ENCODE data around the gene VPS13C. TPM values are rescaled to one million over a fixed set of nuclear protein-coding genes. Genes with fewer than 3 reads are reported as not detected.

Gene VPS13C
- total RNA-seq (2021; ENCODE audit: unreplicated experiment): 47.3 TPM
- 9.2 TPM for polyA plus RNA-seq (2012; ENCODE audit: insufficient read length)
- percentile 85 among the genes with signal in this experiment for Bru-seq, nascent RNA
- BruChase-seq, experiment 1, labeled RNA remaining after a 2-hour chase: percentile 87 among the genes with signal in this experiment
- BruChase-seq, experiment 2, labeled RNA remaining after a 6-hour chase: percentile 83 among the genes with signal in this experiment
- long read RNA-seq, partial matches to known transcripts: 18 of 27 reads
- long read RNA-seq, other reads (novel, unspliced or antisense): 8 of 27 reads

DNA sequence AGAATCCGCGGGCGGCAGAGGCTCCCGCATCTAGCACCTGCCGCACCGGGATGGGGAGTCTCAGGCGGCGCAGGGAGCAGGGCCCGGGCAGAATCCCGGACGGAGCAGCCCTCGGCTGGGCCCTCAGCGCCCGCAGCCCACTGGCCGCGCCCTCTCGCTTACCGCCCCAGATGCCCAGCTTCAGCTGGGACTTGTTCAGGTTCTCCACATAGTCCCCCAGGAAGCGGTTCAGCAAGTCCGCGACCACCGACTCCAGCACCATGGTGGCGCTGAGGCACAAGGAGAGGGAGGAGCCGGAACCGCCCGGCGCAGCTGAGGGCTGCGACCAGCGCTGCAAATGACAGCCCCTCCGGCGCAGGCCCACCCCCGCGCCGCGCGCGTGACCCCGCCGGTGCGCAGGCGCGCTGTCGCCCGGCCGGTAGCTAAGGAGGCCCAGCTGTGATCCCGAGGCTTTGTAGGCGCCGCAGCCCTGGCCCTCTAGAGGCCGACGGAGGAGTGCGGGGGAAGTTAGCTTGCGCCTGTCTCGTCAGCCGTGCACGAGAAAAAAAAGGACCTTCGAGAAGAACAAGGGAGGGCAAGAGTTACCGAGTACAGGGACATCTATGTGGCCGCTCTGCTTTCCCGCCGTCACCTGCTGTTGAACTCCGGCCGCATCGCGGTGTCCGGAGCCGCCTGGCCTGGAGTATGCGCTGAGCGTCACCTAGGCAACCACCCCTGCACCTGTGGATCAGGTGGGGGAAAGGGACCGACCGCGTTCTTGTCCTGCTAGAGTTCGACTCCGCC lies at the start of gene VPS13C:
VPS13C (minus strand) TSS at position 335 of the 783 bp plus-strand sequence; CDS start at position 262, 73 bp downstream.
- Histone ChIP-seq H3K27me3 (ENCODE audit: control insufficient read depth, insufficient read depth, low read length) (peaks cover 27% of the 10 kb centered on the region), H3K4me3 (ENCODE audit: low read depth in 2 of 2, low read length in 2 of 2) (peak within 1 kb of the TSS; percentile 77 to 97), H3K4me1 (ENCODE audit: control insufficient read depth, insufficient read depth, low read length) (peaks cover 7% of the 10 kb centered on the region), H3K9me3 (ENCODE audit: control insufficient read depth, insufficient read depth, low read depth, low read length) (no peaks in the 10 kb centered on the region), H3K27ac (ENCODE audit: low read length) (peak within 1 kb of the TSS; percentile 89), H3K36me3 (ENCODE audit: control insufficient read depth, insufficient read depth, low read length) (peaks cover 7% of the 10 kb centered on the region)
- intact Hi-C loops (cut with micrococcal nuclease; ENCODE audit: unreplicated experiment): no loop called here
- in situ Hi-C loops (cut with HindIII; ENCODE audit: low pct_unique_long_range_greater_than_20kb, low sequenced_read_pairs): no loop called here
- ATAC-seq: peak; percentile 99
- CTCF ChIA-PET: no interaction called here
- DNase-seq (ENCODE audit: low read depth, low spot score): peak; percentile 77
- POLR2A ChIA-PET: interaction anchor here (0.5 kb wide), 1 partner anchor 147 kb away, joined by 3 read pairs; no protein-coding TSS in a partner anchor
- BruUV-seq (replicated peaks): no TSS peak
- TF ChIP-seq CTCF (IDR thresholded peaks at IDR 0.05) (peak; percentile 88), POLR2AphosphoS5 (IDR thresholded peaks at IDR 0.05; ENCODE audit: low read depth, low read length) (no peak), TCF7L2 (IDR thresholded peaks at IDR 0.05; ENCODE audit: low read depth, low read length) (peak; percentile 100), SIN3A (IDR thresholded peaks at IDR 0.05; ENCODE audit: borderline replicate concordance, insufficient read depth, low read depth, low read length) (peak; percentile 57; the same call in 1 of the 2 replicates)
- TF ChIP-seq, protein P1, sequence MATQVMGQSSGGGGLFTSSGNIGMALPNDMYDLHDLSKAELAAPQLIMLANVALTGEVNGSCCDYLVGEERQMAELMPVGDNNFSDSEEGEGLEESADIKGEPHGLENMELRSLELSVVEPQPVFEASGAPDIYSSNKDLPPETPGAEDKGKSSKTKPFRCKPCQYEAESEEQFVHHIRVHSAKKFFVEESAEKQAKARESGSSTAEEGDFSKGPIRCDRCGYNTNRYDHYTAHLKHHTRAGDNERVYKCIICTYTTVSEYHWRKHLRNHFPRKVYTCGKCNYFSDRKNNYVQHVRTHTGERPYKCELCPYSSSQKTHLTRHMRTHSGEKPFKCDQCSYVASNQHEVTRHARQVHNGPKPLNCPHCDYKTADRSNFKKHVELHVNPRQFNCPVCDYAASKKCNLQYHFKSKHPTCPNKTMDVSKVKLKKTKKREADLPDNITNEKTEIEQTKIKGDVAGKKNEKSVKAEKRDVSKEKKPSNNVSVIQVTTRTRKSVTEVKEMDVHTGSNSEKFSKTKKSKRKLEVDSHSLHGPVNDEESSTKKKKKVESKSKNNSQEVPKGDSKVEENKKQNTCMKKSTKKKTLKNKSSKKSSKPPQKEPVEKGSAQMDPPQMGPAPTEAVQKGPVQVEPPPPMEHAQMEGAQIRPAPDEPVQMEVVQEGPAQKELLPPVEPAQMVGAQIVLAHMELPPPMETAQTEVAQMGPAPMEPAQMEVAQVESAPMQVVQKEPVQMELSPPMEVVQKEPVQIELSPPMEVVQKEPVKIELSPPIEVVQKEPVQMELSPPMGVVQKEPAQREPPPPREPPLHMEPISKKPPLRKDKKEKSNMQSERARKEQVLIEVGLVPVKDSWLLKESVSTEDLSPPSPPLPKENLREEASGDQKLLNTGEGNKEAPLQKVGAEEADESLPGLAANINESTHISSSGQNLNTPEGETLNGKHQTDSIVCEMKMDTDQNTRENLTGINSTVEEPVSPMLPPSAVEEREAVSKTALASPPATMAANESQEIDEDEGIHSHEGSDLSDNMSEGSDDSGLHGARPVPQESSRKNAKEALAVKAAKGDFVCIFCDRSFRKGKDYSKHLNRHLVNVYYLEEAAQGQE (IDR thresholded peaks at IDR 0.05; ENCODE audit: insufficient read depth in 1 of 2, low read depth in 2 of 2, low read length in 1 of 2): no peak

DNA sequence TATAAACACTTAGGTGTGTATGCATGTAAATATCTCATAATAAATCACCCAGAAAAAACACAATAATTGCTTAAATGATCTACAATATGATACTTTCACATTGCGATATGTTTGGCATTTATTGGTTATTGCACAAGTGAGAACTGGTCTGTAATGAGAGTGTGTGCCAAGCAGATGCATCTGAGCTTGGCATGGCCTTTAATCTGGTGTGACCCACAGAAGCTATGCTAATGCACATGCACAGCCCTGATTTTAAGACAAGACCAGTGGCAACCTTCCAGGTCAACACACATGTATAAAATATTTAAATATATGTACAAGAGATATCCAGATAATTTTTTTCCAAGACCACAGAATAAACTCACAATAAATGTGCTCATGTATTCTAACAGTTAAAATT lies 49.2 kb upstream of the VPS13C start:
- BruUV-seq (replicated peaks): no TSS peak
- intact Hi-C loops (cut with micrococcal nuclease; ENCODE audit: unreplicated experiment) (no loop called here), in situ Hi-C loops (cut with HindIII; ENCODE audit: low pct_unique_long_range_greater_than_20kb, low sequenced_read_pairs) (no loop called here)
- H3K27ac ChIP-seq (ENCODE audit: low read length): no peak overlapping the region
- ATAC-seq (no peak), DNase-seq (ENCODE audit: low read depth, low spot score) (no peak)
- POLR2A ChIA-PET: no interaction called here
- no peaks in the 10 kb centered on the region for H3K36me3 ChIP-seq (ENCODE audit: control insufficient read depth, insufficient read depth, low read length)
- no peaks in the 10 kb centered on the region for H3K9me3 ChIP-seq (ENCODE audit: control insufficient read depth, insufficient read depth, low read depth, low read length)
- H3K27me3 ChIP-seq (ENCODE audit: control insufficient read depth, insufficient read depth, low read length): no peaks in the 10 kb centered on the region
- H3K4me1 ChIP-seq (ENCODE audit: control insufficient read depth, insufficient read depth, low read length): no peaks in the 10 kb centered on the region
- CTCF ChIA-PET: no interaction called here
- TF ChIP-seq TCF7L2 (IDR thresholded peaks at IDR 0.05; ENCODE audit: low read depth, low read length) (no peak), SIN3A (IDR thresholded peaks at IDR 0.05; ENCODE audit: borderline replicate concordance, insufficient read depth, low read depth, low read length) (no peak), POLR2AphosphoS5 (IDR thresholded peaks at IDR 0.05; ENCODE audit: low read depth, low read length) (no peak), CTCF (IDR thresholded peaks at IDR 0.05) (no peak)
- TF ChIP-seq, protein P1 (IDR thresholded peaks at IDR 0.05; ENCODE audit: insufficient read depth in 1 of 2, low read depth in 2 of 2, low read length in 1 of 2): no peak
- no peak overlapping the region for H3K4me3 ChIP-seq (ENCODE audit: low read depth in 2 of 2, low read length in 2 of 2)
